ENCODE results near the gene PDHB. TPM values are rescaled to one million over a fixed set of nuclear protein-coding genes. Genes with fewer than 3 reads are reported as not detected.

Gene PDHB
- total RNA-seq, 1 donor from 2014 or later = 63.1 TPM

DNA sequence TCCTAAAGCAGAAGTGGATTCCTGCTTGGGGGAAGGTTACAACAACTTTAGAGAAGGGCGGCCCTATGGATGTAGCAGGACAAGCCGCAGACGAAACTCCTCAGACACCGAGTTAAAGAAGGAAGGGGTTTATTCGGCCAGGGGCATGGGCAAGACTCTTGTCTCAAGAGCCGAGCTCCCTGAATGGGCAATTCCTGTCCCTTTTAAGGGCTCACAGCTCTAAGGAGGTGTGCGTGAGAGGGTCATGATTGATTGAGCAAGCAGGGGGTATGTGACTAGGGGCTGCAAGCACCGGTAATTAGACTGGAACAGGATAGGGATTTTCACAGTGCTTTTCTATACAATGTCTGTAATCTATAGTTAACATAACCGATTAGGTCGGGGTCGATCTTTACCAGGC is 879 bp upstream of the PDHB start:
- Mint-ChIP-seq H3K4me3 (peak overlapping the region; percentile 91), H3K27me3 (ENCODE audit: low read depth) (no peaks in the 10 kb centered on the region), H3K36me3 (peaks cover 4% of the 10 kb centered on the region), H3K9me3 (no peaks in the 10 kb centered on the region), H3K27ac (peak overlapping the region; percentile 90), H3K4me1 (peaks cover 36% of the 10 kb centered on the region)
- TF ChIP-seq, protein P1, sequence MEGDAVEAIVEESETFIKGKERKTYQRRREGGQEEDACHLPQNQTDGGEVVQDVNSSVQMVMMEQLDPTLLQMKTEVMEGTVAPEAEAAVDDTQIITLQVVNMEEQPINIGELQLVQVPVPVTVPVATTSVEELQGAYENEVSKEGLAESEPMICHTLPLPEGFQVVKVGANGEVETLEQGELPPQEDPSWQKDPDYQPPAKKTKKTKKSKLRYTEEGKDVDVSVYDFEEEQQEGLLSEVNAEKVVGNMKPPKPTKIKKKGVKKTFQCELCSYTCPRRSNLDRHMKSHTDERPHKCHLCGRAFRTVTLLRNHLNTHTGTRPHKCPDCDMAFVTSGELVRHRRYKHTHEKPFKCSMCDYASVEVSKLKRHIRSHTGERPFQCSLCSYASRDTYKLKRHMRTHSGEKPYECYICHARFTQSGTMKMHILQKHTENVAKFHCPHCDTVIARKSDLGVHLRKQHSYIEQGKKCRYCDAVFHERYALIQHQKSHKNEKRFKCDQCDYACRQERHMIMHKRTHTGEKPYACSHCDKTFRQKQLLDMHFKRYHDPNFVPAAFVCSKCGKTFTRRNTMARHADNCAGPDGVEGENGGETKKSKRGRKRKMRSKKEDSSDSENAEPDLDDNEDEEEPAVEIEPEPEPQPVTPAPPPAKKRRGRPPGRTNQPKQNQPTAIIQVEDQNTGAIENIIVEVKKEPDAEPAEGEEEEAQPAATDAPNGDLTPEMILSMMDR (IDR thresholded peaks at IDR 0.05; ENCODE audit: unreplicated experiment) = no peak
- no peak for DNase-seq (ENCODE audit: low spot score in 2 of 2, unreplicated experiment in 2 of 2)

DNA sequence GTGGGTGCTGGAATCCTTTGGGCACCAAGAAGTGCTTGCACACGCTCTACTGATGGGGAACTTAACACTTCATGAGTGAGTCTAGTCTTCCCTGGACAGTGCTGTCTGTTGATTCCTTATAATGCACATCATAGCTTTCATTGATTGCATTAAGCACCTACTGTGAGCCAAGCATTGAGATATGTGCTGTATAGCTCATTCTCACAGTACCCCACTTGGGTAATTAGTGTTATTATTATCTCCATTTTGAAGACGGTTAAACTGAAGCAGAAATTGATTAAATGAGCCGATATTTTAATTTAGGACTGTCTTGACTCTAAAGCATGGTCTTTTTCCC is 504 bp upstream of the PDHB start:
- DNase-seq (ENCODE audit: low spot score in 2 of 2, unreplicated experiment in 2 of 2) = no peak
- Mint-ChIP-seq H3K4me3 (peak overlapping the region; percentile 91), H3K27me3 (ENCODE audit: low read depth) (no peaks in the 10 kb centered on the region), H3K36me3 (peaks cover 4% of the 10 kb centered on the region), H3K27ac (peak overlapping the region; percentile 90), H3K4me1 (peaks cover 36% of the 10 kb centered on the region), H3K9me3 (no peaks in the 10 kb centered on the region)
- TF ChIP-seq, protein P1 (IDR thresholded peaks at IDR 0.05; ENCODE audit: unreplicated experiment) = no peak

DNA sequence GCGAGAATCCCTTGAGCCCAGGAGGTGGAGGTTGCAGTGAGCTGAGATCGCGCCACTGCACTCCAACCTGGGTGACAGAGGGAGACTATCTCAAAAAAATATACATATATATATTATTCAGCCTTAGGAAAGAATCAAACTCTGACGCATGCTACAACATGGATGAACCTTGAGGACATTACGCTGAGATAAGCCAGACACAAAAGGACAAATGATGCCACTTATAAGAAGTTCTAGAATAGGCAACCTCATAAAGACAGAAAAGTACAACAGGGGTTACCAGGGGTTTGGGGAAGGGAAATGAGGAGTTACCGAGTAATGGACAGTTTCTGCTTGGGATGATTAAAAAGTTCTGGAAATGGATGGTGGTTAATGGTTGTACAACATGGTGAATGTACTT is 727 bp downstream of the PDHB start:
- DNase-seq (ENCODE audit: low spot score in 2 of 2, unreplicated experiment in 2 of 2) = no peak
- no peaks in the 10 kb centered on the region for H3K9me3 Mint-ChIP-seq
- peaks cover 13% of the 10 kb centered on the region for H3K36me3 Mint-ChIP-seq
- TF ChIP-seq, protein P1 (IDR thresholded peaks at IDR 0.05; ENCODE audit: unreplicated experiment) = no peak
- H3K4me3 Mint-ChIP-seq = peak overlapping the region; percentile 91
- peaks cover 36% of the 10 kb centered on the region for H3K4me1 Mint-ChIP-seq
- no peaks in the 10 kb centered on the region for H3K27me3 Mint-ChIP-seq (ENCODE audit: low read depth)
- peak overlapping the region; percentile 99 for H3K27ac Mint-ChIP-seq

DNA sequence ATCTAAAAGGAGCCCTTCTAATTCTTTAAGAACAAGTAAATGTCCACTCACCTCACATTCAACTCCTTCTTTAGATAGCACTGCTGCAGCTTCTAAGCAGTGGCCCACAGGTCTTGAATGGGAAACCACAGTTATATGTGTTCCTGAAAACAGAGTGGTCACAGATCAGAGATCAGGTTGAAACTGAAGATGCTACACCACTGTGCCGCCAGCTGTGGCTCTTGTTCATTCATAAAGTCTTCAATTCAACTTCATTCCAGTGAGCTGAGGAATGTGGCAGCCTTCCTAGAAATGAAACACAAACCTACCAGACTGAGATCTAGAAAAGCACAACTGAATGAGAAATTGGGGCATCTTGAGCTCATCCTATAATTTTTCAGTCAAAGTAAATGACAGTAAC is 4.0 kb downstream of the PDHB start:
- no peak for DNase-seq (ENCODE audit: low spot score in 2 of 2, unreplicated experiment in 2 of 2)
- Mint-ChIP-seq H3K9me3 (no peaks in the 10 kb centered on the region), H3K4me1 (peaks cover 17% of the 10 kb centered on the region), H3K27me3 (ENCODE audit: low read depth) (no peaks in the 10 kb centered on the region), H3K4me3 (no peak overlapping the region), H3K36me3 (peaks cover 25% of the 10 kb centered on the region), H3K27ac (no peak overlapping the region)
- TF ChIP-seq, protein P1 (IDR thresholded peaks at IDR 0.05; ENCODE audit: unreplicated experiment) = no peak

DNA sequence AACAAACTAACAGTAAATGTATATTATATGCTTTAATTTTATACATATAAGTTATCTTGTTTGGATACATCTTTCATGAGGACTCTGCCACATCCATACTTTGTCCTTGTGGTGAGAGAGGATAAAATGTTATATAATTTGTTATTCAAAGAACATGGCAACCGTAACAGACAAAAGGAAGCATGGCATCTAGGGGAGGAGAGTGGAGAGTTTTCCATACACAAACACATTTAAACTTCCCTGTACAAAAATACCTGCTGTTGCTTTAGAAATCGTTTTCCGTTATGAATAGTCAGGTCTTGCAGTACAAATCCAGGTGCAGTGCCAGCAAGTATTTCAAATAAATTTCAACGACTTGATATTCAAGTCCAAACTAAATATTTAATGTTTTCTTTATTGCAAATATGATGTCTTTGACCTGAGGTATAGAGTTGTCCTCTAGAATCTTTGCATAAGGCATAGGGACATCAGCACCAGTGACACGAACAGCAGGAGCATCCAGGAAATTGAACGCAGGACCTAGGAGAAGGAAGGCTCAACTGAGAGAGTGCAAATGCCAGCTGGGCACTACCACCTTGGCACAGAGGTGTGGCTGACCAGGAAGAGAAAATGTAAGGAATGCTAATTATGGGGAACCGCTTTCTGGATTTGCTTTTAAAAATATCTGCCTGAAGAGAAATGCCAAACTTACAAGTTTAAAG is 5.8 kb downstream of the PDHB start:
- no peaks in the 10 kb centered on the region for H3K27me3 Mint-ChIP-seq (ENCODE audit: low read depth)
- DNase-seq (ENCODE audit: low spot score in 2 of 2, unreplicated experiment in 2 of 2) = no peak
- H3K36me3 Mint-ChIP-seq = peaks cover 27% of the 10 kb centered on the region
- no peak overlapping the region for H3K4me3 Mint-ChIP-seq
- no peak overlapping the region for H3K27ac Mint-ChIP-seq
- TF ChIP-seq, protein P1 (IDR thresholded peaks at IDR 0.05; ENCODE audit: unreplicated experiment) = no peak
- H3K4me1 Mint-ChIP-seq = peaks cover 3% of the 10 kb centered on the region
- no peaks in the 10 kb centered on the region for H3K9me3 Mint-ChIP-seq
